GM21576 (cell line): ENCODE data around the gene ZNF500.
"Not testable (repeated sequence)": the region's sequence is repeated elsewhere in the genome, so short reads cannot be mapped to it uniquely, and the experiment has no call there.

Experiments
- ATAC-seq: cut with Tn5 transposase; IDR thresholded peaks from one replicate; pipeline ENCODE4 v1.9.1; 2021; ENCODE audit warnings: mild to moderate bottlenecking, moderate library complexity; ENCODE audit not compliant: unreplicated experiment

Gene ZNF500

GRCh38 chr16:4796982-4797804, 30.2 kb upstream of the ZNF500 start:
- ATAC-seq: no peak

- ATAC-seq: no peak
Observed at GRCh38 chr16:4795828-4796572, 29.0 kb upstream of the ZNF500 start.

- ATAC-seq: no peak
Observed at GRCh38 chr16:4795181-4795827, 28.3 kb upstream of the ZNF500 start, which contains the start of gene SMIM22. TSS of gene SMIM22 (plus strand) at chr16:4795369. CDS start at chr16:4795735, 366 bp downstream.

- no peak for ATAC-seq
Observed at GRCh38 chr16:4792951-4793513, 26.1 kb upstream of the ZNF500 start.

GRCh38 chr16:4790871-4791270, 23.9 kb upstream of the ZNF500 start:
- no peak for ATAC-seq

- no peak for ATAC-seq
Observed at GRCh38 chr16:4790261-4790660, 23.3 kb upstream of the ZNF500 start.

GRCh38 chr16:4788910-4789309, 21.9 kb upstream of the ZNF500 start:
- ATAC-seq: no peak

- ATAC-seq: no peak
Observed at GRCh38 chr16:4788489-4788889, 21.5 kb upstream of the ZNF500 start.

GRCh38 chr16:4787627-4788482, 20.9 kb upstream of the ZNF500 start, which contains the start of gene SEPTIN12:
TSS of gene SEPTIN12 (minus strand) at chr16:4788345. CDS start at chr16:4787645, 700 bp downstream.
- ATAC-seq: no peak

- no peak for ATAC-seq
Observed at GRCh38 chr16:4787068-4787467, 20.1 kb upstream of the ZNF500 start.

GRCh38 chr16:4785758-4786433, 18.9 kb upstream of the ZNF500 start:
- no peak for ATAC-seq

GRCh38 chr16:4784444-4784987, 17.6 kb upstream of the ZNF500 start:
- not testable (repeated sequence) for ATAC-seq

- no peak for ATAC-seq
Observed at GRCh38 chr16:4783951-4784336, 17.0 kb upstream of the ZNF500 start.

GRCh38 chr16:4783251-4783950, 16.4 kb upstream of the ZNF500 start:
- ATAC-seq: no peak

- ATAC-seq: no peak
Observed at GRCh38 chr16:4780235-4780634, 13.3 kb upstream of the ZNF500 start.

- ATAC-seq: no peak
Observed at GRCh38 chr16:4778050-4778392, 11.1 kb upstream of the ZNF500 start.

GRCh38 chr16:4777339-4778049, 10.5 kb upstream of the ZNF500 start:
- ATAC-seq: no peak

- ATAC-seq: no peak
Observed at GRCh38 chr16:4776141-4776705, 9.3 kb upstream of the ZNF500 start.
